ENCODE measurements around the gene IFT20.

The IFT20 gene

GRCh38 chr17:28285965-28286364, 49.3 kb downstream of the IFT20 start:
- ChIA-PET POLR2A (no interaction called here), CTCF (interaction anchor here (1.3 kb wide), 1 partner anchor 8 kb away, joined by 3 read pairs; no protein-coding TSS in a partner anchor)
- no peak for TF ChIP-seq CTCF (IDR thresholded peaks at IDR 0.05; ENCODE audit: insufficient read depth, low read length, missing control alignments)
- no peak overlapping the region for H3K4me3 ChIP-seq (ENCODE audit: low read depth, low read length)
- DNase-seq (ENCODE audit: low read depth, low spot score): no peak

GRCh38 chr17:28282596-28282995, 52.7 kb downstream of the IFT20 start:
- ChIA-PET CTCF (interaction anchor here (0.6 kb wide), 1 partner anchor 43 kb away, joined by 3 read pairs; no protein-coding TSS in a partner anchor), POLR2A (no interaction called here)
- TF ChIP-seq CTCF (IDR thresholded peaks at IDR 0.05; ENCODE audit: insufficient read depth, low read length, missing control alignments): no peak
- H3K4me3 ChIP-seq (ENCODE audit: low read depth, low read length): no peak overlapping the region
- peak; percentile 71 for DNase-seq (ENCODE audit: low read depth, low spot score)

- no peak for TF ChIP-seq CTCF (IDR thresholded peaks at IDR 0.05; ENCODE audit: insufficient read depth, low read length, missing control alignments)
- POLR2A ChIA-PET: no interaction called here
- no peak for DNase-seq (ENCODE audit: low read depth, low spot score)
- no peak overlapping the region for H3K4me3 ChIP-seq (ENCODE audit: low read depth, low read length)
- CTCF ChIA-PET: interaction anchor here (1.9 kb wide), 1 partner anchor 29 kb away, joined by 10 read pairs; no protein-coding TSS in a partner anchor
Measured at GRCh38 chr17:28280826-28281225, 54.4 kb downstream of the IFT20 start.

- CTCF ChIA-PET: no interaction called here
- TF ChIP-seq CTCF (IDR thresholded peaks at IDR 0.05; ENCODE audit: insufficient read depth, low read length, missing control alignments): no peak
- DNase-seq (ENCODE audit: low read depth, low spot score): peak; percentile 42
- H3K4me3 ChIP-seq (ENCODE audit: low read depth, low read length): no peak overlapping the region
- POLR2A ChIA-PET: no interaction called here
Measured at GRCh38 chr17:28279411-28279810, 55.9 kb downstream of the IFT20 start.
